ENCODE data around the gene TMEM255A.

GRCh38 chrX:120271218-120271617, 40.0 kb downstream of the TMEM255A start:
- TF ChIP-seq POLR2A (IDR thresholded peaks at IDR 0.05) (no peak), CTCF (IDR thresholded peaks at IDR 0.05) (no peak)
